ENCODE results near the gene MCF2L2.

The MCF2L2 gene

GRCh38 chr3:183188895-183189462 lies 239.4 kb downstream of the MCF2L2 start:
- TF ChIP-seq CTCF (conservative IDR thresholded peaks at IDR 0.05; ENCODE audit: low read depth, low read length) = peak; percentile 51
- no peak overlapping the region for H3K4me3 ChIP-seq (ENCODE audit: low read length)
- DNase-seq (ENCODE audit: low read depth) = no peak

GRCh38 chr3:183185696-183186095 lies 242.7 kb downstream of the MCF2L2 start:
- no peak for DNase-seq (ENCODE audit: low read depth)
- TF ChIP-seq CTCF (conservative IDR thresholded peaks at IDR 0.05; ENCODE audit: low read depth, low read length) = no peak
- H3K4me3 ChIP-seq (ENCODE audit: low read length) = no peak overlapping the region

- DNase-seq (ENCODE audit: low read depth) = no peak
- H3K4me3 ChIP-seq (ENCODE audit: low read length) = no peak overlapping the region
- no peak for TF ChIP-seq CTCF (conservative IDR thresholded peaks at IDR 0.05; ENCODE audit: low read depth, low read length)
Observed at GRCh38 chr3:183182732-183183610, 245.4 kb downstream of the MCF2L2 start.

- H3K4me3 ChIP-seq (ENCODE audit: low read length) = no peak overlapping the region
- no peak for TF ChIP-seq CTCF (conservative IDR thresholded peaks at IDR 0.05; ENCODE audit: low read depth, low read length)
- DNase-seq (ENCODE audit: low read depth) = no peak
Observed at GRCh38 chr3:183182073-183182472, 246.3 kb downstream of the MCF2L2 start.

GRCh38 chr3:183181606-183182005 lies 246.8 kb downstream of the MCF2L2 start:
- no peak overlapping the region for H3K4me3 ChIP-seq (ENCODE audit: low read length)
- no peak for DNase-seq (ENCODE audit: low read depth)
- no peak for TF ChIP-seq CTCF (conservative IDR thresholded peaks at IDR 0.05; ENCODE audit: low read depth, low read length)

- TF ChIP-seq CTCF (conservative IDR thresholded peaks at IDR 0.05; ENCODE audit: low read depth, low read length) = no peak
- H3K4me3 ChIP-seq (ENCODE audit: low read length) = no peak overlapping the region
- no peak for DNase-seq (ENCODE audit: low read depth)
Observed at GRCh38 chr3:183180784-183181295, 247.6 kb downstream of the MCF2L2 start.
